ENCODE data around the gene ROBO1. TPM values are rescaled to one million over a fixed set of nuclear protein-coding genes. Genes with fewer than 3 reads are reported as not detected.

The ROBO1 gene
- total RNA-seq, 1 donor from 2014 or later, result 66.5 TPM

DNA sequence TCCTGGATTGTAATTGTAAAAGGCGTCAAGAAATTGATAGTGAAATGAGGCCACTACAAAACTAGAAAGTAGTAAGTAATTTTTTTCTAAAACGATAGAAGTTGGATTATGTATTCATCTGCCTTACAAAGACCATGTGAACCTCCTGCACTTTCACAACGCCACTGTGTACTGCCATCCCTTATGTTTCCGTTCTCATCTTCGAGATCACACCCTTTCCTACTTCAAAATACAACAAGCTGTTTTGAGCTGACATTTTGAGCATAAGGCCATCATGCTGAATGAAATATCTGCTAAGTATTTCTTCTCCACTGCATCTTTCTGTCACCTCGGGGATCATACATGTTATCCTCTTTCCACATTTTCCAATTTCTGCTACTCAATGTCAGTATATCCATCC is 885.5 kb downstream of the ROBO1 start:
- no peak overlapping the region for H3K27ac ChIP-seq
- TF ChIP-seq, protein P1, sequence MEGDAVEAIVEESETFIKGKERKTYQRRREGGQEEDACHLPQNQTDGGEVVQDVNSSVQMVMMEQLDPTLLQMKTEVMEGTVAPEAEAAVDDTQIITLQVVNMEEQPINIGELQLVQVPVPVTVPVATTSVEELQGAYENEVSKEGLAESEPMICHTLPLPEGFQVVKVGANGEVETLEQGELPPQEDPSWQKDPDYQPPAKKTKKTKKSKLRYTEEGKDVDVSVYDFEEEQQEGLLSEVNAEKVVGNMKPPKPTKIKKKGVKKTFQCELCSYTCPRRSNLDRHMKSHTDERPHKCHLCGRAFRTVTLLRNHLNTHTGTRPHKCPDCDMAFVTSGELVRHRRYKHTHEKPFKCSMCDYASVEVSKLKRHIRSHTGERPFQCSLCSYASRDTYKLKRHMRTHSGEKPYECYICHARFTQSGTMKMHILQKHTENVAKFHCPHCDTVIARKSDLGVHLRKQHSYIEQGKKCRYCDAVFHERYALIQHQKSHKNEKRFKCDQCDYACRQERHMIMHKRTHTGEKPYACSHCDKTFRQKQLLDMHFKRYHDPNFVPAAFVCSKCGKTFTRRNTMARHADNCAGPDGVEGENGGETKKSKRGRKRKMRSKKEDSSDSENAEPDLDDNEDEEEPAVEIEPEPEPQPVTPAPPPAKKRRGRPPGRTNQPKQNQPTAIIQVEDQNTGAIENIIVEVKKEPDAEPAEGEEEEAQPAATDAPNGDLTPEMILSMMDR (IDR thresholded peaks at IDR 0.05), result no peak
- TF ChIP-seq POLR2AphosphoS5 (IDR thresholded peaks at IDR 0.05; ENCODE audit: insufficient read depth in 1 of 2, low read depth in 1 of 2), result no peak
- TF ChIP-seq POLR2A (IDR thresholded peaks at IDR 0.05), result no peak
- no peaks in the 10 kb centered on the region for H3K36me3 ChIP-seq
- H3K4me3 ChIP-seq, result no peak overlapping the region
- H3K27me3 ChIP-seq, result no peaks in the 10 kb centered on the region
- peaks cover 14% of the 10 kb centered on the region for H3K4me1 ChIP-seq
- DNase-seq (ENCODE audit: extremely low spot score in 2 of 2), result no peak
- intact Hi-C loops (cut with DNase I), result no loop called here
- H3K9me3 ChIP-seq, result no peaks in the 10 kb centered on the region

DNA sequence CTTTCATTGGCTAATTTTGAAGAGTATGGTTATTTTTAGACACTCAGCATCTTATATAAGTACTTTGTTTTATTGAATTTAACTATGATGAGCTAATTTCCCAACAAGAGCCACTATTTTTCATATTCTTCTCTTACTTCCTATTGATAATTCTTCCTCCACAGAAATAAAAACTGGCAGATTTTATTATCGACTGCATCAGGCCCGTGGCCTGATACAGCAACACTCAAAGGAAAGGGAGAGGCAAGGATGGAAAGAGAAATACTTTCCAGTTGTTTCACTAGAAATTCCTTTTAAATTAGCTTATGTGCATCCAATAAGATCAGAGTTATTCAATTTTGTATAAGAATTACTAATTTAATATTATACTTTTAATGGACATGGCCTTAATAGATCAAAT is 886.3 kb downstream of the ROBO1 start:
- TF ChIP-seq, protein P1 (IDR thresholded peaks at IDR 0.05), result no peak
- no peak for TF ChIP-seq POLR2A (IDR thresholded peaks at IDR 0.05)
- TF ChIP-seq POLR2AphosphoS5 (IDR thresholded peaks at IDR 0.05; ENCODE audit: insufficient read depth in 1 of 2, low read depth in 1 of 2), result no peak
- H3K27ac ChIP-seq, result peak overlapping the region; percentile 36
- no peak for DNase-seq (ENCODE audit: extremely low spot score in 2 of 2)
- no peaks in the 10 kb centered on the region for H3K36me3 ChIP-seq
- H3K4me3 ChIP-seq, result no peak overlapping the region
- no peaks in the 10 kb centered on the region for H3K27me3 ChIP-seq
- peaks cover 11% of the 10 kb centered on the region for H3K4me1 ChIP-seq
- no peaks in the 10 kb centered on the region for H3K9me3 ChIP-seq
- intact Hi-C loops (cut with DNase I), result no loop called here

DNA sequence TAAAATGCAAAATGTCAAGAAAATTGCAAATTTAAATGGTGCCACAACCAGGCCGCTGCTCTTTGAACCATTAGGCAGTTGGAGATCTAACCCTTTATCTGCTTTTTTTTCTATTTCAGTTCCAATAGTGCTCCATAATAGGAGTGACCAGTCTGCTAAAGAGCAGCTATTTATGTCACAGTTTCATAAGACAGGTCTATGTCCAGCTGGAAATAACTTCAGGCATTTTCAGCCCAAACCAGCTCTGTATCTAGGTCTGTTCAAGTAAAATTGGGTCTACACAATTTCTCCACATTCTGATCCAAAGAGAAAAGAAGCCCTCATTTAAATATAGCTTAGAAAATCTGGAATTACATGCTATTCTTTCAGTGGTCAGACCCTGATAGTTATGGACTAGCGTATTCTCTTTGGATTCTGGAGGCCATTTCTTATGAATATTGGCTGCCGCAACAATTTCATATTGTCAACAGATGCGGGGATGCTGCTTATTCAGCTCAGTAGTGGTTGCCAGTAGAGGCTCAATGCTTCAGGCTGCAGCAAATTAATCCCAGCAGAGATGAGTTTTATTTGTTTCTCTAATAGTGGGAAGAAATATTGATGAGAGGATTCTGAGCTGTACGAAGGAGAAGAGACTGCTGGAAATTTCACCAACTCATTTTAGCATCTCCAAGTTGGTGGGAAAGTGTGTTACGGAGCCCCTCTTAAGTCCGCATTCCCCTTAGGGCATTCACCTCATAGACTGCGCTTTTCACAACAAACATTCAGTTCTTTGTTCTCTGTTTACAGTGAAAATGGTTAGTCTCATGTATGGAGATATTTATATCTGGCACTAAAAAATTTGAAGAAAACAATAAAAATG is 887.0 kb downstream of the ROBO1 start:
- H3K4me1 ChIP-seq, result peaks cover 11% of the 10 kb centered on the region
- H3K9me3 ChIP-seq, result no peaks in the 10 kb centered on the region
- DNase-seq (ENCODE audit: extremely low spot score in 2 of 2), result no peak
- no peaks in the 10 kb centered on the region for H3K36me3 ChIP-seq
- intact Hi-C loops (cut with DNase I), result no loop called here
- peak overlapping the region; percentile 36 for H3K27ac ChIP-seq
- H3K4me3 ChIP-seq, result peak overlapping the region in 1 of 2 donors; percentile 3
- no peak for TF ChIP-seq POLR2A (IDR thresholded peaks at IDR 0.05)
- TF ChIP-seq POLR2AphosphoS5 (IDR thresholded peaks at IDR 0.05; ENCODE audit: insufficient read depth in 1 of 2, low read depth in 1 of 2), result no peak
- TF ChIP-seq, protein P1 (IDR thresholded peaks at IDR 0.05), result no peak
- H3K27me3 ChIP-seq, result no peaks in the 10 kb centered on the region

DNA sequence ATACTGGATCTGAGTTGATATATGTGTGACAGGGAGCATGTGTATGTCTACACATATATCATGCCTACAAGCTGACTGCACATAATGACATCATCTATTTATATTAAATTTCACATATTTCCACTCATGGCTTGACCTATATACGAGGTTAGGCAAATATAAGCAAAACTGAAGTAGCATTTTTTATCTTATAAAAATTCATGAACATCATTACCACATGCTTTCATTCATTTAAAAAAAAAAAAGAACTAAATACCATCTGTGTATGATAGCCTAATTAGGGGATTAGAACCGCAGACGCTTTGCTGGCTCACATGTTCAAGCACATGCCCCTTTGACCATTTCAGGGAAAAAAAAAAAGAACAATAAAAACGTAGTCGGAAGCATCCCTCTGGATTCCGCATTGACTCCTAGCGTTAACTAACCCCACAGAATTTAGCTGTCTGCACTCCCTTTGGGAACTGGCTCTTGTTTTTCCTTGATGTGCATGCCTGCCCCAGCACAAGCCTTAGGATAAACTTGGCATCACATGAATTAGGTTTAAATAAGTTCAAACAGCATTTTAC is 888.4 kb downstream of the ROBO1 start:
- intact Hi-C loops (cut with DNase I), result no loop called here
- no peak for DNase-seq (ENCODE audit: extremely low spot score in 2 of 2)
- no peaks in the 10 kb centered on the region for H3K27me3 ChIP-seq
- no peak overlapping the region for H3K27ac ChIP-seq
- H3K4me3 ChIP-seq, result no peak overlapping the region
- peaks cover 16% of the 10 kb centered on the region for H3K4me1 ChIP-seq
- H3K36me3 ChIP-seq, result no peaks in the 10 kb centered on the region
- TF ChIP-seq, protein P1 (IDR thresholded peaks at IDR 0.05), result no peak
- TF ChIP-seq POLR2AphosphoS5 (IDR thresholded peaks at IDR 0.05; ENCODE audit: insufficient read depth in 1 of 2, low read depth in 1 of 2) (no peak), POLR2A (IDR thresholded peaks at IDR 0.05) (no peak)
- H3K9me3 ChIP-seq, result no peaks in the 10 kb centered on the region

DNA sequence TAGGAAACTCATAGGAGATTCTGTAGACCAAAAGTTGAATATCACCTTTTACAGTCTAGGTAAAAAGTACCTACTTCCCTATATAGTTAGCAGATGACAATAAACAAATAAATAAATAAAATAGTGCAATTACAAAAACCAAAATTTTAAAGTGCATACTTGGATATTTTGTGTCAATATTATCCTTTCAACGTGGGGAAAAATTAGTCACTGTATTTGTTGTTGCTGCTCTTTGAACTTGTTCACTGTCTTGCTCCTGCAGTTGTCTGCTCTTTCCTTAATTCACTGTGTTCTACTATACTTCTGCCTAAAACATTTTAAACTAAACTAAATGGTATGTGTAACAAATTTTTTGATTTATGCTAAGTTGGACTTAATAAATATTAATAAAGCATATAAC is 889.0 kb downstream of the ROBO1 start:
- no peaks in the 10 kb centered on the region for H3K9me3 ChIP-seq
- intact Hi-C loops (cut with DNase I), result no loop called here
- H3K4me1 ChIP-seq, result peaks cover 16% of the 10 kb centered on the region
- no peaks in the 10 kb centered on the region for H3K36me3 ChIP-seq
- TF ChIP-seq POLR2AphosphoS5 (IDR thresholded peaks at IDR 0.05; ENCODE audit: insufficient read depth in 1 of 2, low read depth in 1 of 2) (no peak), POLR2A (IDR thresholded peaks at IDR 0.05) (no peak)
- TF ChIP-seq, protein P1 (IDR thresholded peaks at IDR 0.05), result no peak
- no peak for DNase-seq (ENCODE audit: extremely low spot score in 2 of 2)
- H3K4me3 ChIP-seq, result no peak overlapping the region
- no peaks in the 10 kb centered on the region for H3K27me3 ChIP-seq
- no peak overlapping the region for H3K27ac ChIP-seq

All from vagina (tissue), 2 donors.